GM12878 (cell line): ENCODE results near the gene SERHL2. TPM values are rescaled to one million over a fixed set of nuclear protein-coding genes. Genes with fewer than 3 reads are reported as not detected.

Source experiments
- ATAC-seq: fragments of 200-7000 bp; cut with Tn5 transposase; 3 replicates; pipeline ENCODE4 v1.9.1; 2020; ENCODE audit warnings: mild to moderate bottlenecking, moderate library complexity
- BruUV-seq: library from RNA; stranded (reverse); fragments of 400-500 nt; replicated peaks from 2 replicates; lab custom pipeline; 2021; lab: Mats Ljungman, UMichigan
- CTCF ChIA-PET: fragments of 300-600 bp; sonication (Branson Sonifier 250); formaldehyde crosslinking; extraction: SDS; loops from one replicate; lab custom pipeline; 2021; ENCODE audit warnings: inconsistent platforms; lab: Yijun Ruan, JAX
- POLR2A ChIA-PET: fragments of 350-600 bp; formaldehyde crosslinking; extraction: SDS; loops from one replicate; lab custom pipeline; 2021; ENCODE audit warnings: inconsistent platforms; lab: Charles Lee
- RAD21 ChIA-PET: fragments of 300-600 bp; sonication (Branson Sonifier 250); formaldehyde crosslinking; loops from one replicate; lab custom pipeline; 2023; ENCODE audit warnings: antibody characterized with exemption; ENCODE audit not compliant: unreplicated experiment; lab: Charles Lee
- SMC1A ChIA-PET: fragments of 300-600 bp; sonication (Branson Sonifier 250); formaldehyde crosslinking; loops from one replicate; lab custom pipeline; 2023; ENCODE audit not compliant: unreplicated experiment, uncharacterized antibody; lab: Charles Lee
- DNase-seq: peaks from one replicate; pipeline ENCODE4 v3.0.0-alpha.2; 2011; ENCODE audit warnings: low read depth, low spot score
- FAIRE-seq: peaks from 3 replicates; lab custom pipeline; 2011; peaks lifted over from hg19 to GRCh38; lab: Jason Lieb, UNC
- H2AFZ ChIP-seq: 2 replicates; pipeline ENCODE4 v1.6.0; 2011; ENCODE audit warnings: low read depth, low read length, control low read depth; ENCODE audit not compliant: control insufficient read depth
- H3K27ac ChIP-seq: 2 replicates; pipeline ENCODE4 v1.5.1; 2011; ENCODE audit warnings: control low read depth; ENCODE audit not compliant: control insufficient read depth, insufficient read depth
- H3K27me3 ChIP-seq, 2 experiments: replicated peaks in 1 of 2; 2 replicates each; pipeline versions ENCODE4 v1.6.0 to v1.6.1; 2011; ENCODE audit warnings: low read length in 1 of 2; ENCODE audit not compliant: control insufficient read depth in 2 of 2, insufficient read depth in 2 of 2
- H3K36me3 ChIP-seq, 2 experiments: 2 replicates each; pipeline ENCODE4 v1.5.1; 2011; ENCODE audit warnings: low read length in 1 of 2; ENCODE audit not compliant: control insufficient read depth in 2 of 2, insufficient read depth in 2 of 2
- H3K4me1 ChIP-seq: 2 replicates; pipeline ENCODE4 v1.6.1; 2011; ENCODE audit warnings: mild to moderate bottlenecking, low read length, moderate library complexity, mixed read lengths; ENCODE audit not compliant: control insufficient read depth, insufficient read depth
- H3K4me2 ChIP-seq: 2 replicates; pipeline ENCODE4 v1.6.0; 2011; ENCODE audit warnings: control low read depth; ENCODE audit not compliant: control insufficient read depth, insufficient read depth
- H3K4me3 ChIP-seq: fragments of 200-600 bp; sonication (generic); 2 replicates; pipeline ENCODE4 v1.5.1; 2016
- H3K79me2 ChIP-seq: 2 replicates; pipeline ENCODE4 v1.6.0; 2011; ENCODE audit warnings: low read length; ENCODE audit not compliant: control insufficient read depth, insufficient read depth
- H3K9ac ChIP-seq: 2 replicates; pipeline ENCODE4 v1.8.0; 2011; ENCODE audit warnings: low read length, control low read depth, mixed read lengths; ENCODE audit not compliant: control insufficient read depth, insufficient read depth
- H3K9me3 ChIP-seq: replicated peaks from 3 replicates; pipeline ENCODE4 v1.5.1; 2011; ENCODE audit warnings: mild to moderate bottlenecking, low read length; ENCODE audit not compliant: control insufficient read depth, insufficient read depth
- H4K20me1 ChIP-seq: 2 replicates; pipeline ENCODE4 v1.6.0; 2011; ENCODE audit not compliant: control insufficient read depth, insufficient read depth
- CBFB ChIP-seq: IDR thresholded peaks from 2 replicates; pipeline ENCODE4 v1.6.1; 2016; ENCODE audit warnings: antibody characterized with exemption, low read depth
- HDAC2 ChIP-seq: fragments of 200-600 bp; sonication (generic); IDR thresholded peaks from 2 replicates; pipeline ENCODE4 v1.6.1; 2017
- MTA2 ChIP-seq: fragments of 450-650 bp; IDR thresholded peaks from 2 replicates; pipeline ENCODE4 v1.6.1; 2016; ENCODE audit warnings: low read depth, mild to moderate bottlenecking, moderate library complexity
- RFX5 ChIP-seq: IDR thresholded peaks from 2 replicates; pipeline ENCODE4 v1.6.1; 2011; ENCODE audit warnings: low read depth, low read length, improper control_type of control experiment
- WGBS: methylation state at CpG from one replicate; pipeline ENCODE4 v1.1.6; 2016; ENCODE audit warnings: low lambda C conversion rate; ENCODE audit not compliant: insufficient replicate concordance, insufficient coverage; ENCODE audit errors: missing lambda C conversion rate; 5-methylcytosine and 5-hydroxymethylcytosine counted together
- in situ Hi-C: fragments of 300-500 bp; cut with MboI; formaldehyde crosslinking; loops from 9 replicates; pipeline ENCODE4 v1.14.3; 2018; ENCODE audit warnings: mixed read lengths
- intact Hi-C: fragments of 100-400 bp; cut with micrococcal nuclease; formaldehyde crosslinking; loops from one replicate; pipeline ENCODE4 v1.14.2; 2022; ENCODE audit not compliant: unreplicated experiment
- polyA plus RNA-seq, 11 experiments: library from polyadenylated mRNA; depleted of rRNA in 4 of 11; unstranded in 6 of 11; stranded (reverse) in 5 of 11; fragments of >200 nt; fragmentation: Nextera tagmentation in 4 of 11; fragmentation: Illumina TruSeq in 1 of 11; extraction: Ambion mirVana in 4 of 11; extraction: Trizol in 1 of 11; gene quantifications; 1 replicate in 1 of 11; 2 replicates in 10 of 11; pipeline versions ENCODE4 v1.2.1 to v1.2.3, GENCODE V29; 2011 to 2016; ENCODE audit warnings: inconsistent platforms in 2 of 11, missing spikeins in 2 of 11, low read depth in 1 of 11
- total RNA-seq, 4 experiments: library from RNA; depleted of rRNA in 3 of 4; stranded (reverse); fragments of >200 nt in 3 of 4; fragmentation: Illumina TruSeq in 1 of 4; extraction: Trizol in 1 of 4; gene quantifications; 2 replicates each; pipeline versions ENCODE4 v1.2.1 to v1.2.3, GENCODE V29; 2013 to 2021
- TF ChIP-seq, protein P1 (sequence below): fragments of 450-650 bp; IDR thresholded peaks from 2 replicates; pipeline ENCODE4 v1.6.1; 2016; ENCODE audit warnings: mild to moderate bottlenecking

SERHL2 gene
- total and polyA plus RNA-seq, 10 of the 15 experiments (the other 5 are each of a cell fraction or from before 2014, with no cell fraction given), result 0.63 to 2.0 (median 1.2) TPM

DNA sequence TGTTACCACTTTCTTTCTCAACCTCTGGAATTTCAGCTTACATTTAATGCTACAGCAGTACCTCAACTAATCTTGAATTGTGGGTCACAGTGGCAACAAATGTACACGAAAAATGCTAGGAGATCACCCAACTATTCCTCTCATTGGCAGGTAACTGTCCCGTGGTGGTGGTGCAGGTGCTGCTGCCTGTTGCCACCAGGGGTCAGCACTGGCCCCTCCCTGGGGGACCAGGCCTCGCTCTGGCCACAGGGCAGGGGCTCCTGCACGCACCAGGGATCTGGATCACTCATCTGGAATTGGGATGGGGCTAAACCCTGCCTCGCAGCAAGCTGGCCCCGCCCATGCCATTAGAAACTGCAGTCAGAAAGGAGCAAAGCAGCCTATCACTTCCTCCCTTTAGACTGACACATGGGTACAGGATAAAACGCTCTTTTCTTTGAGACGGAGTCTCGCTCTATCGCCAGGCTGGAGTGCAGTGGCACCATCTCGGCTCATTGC is 67.8 kb downstream of the SERHL2 start (continued):
- no peak for TF ChIP-seq CBFB
- TF ChIP-seq, protein P1, sequence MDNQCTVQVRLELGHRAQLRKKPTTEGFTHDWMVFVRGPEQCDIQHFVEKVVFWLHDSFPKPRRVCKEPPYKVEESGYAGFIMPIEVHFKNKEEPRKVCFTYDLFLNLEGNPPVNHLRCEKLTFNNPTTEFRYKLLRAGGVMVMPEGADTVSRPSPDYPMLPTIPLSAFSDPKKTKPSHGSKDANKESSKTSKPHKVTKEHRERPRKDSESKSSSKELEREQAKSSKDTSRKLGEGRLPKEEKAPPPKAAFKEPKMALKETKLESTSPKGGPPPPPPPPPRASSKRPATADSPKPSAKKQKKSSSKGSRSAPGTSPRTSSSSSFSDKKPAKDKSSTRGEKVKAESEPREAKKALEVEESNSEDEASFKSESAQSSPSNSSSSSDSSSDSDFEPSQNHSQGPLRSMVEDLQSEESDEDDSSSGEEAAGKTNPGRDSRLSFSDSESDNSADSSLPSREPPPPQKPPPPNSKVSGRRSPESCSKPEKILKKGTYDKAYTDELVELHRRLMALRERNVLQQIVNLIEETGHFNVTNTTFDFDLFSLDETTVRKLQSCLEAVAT, result 0 out of 2 replicates have a peak, but pooled peaks have one; percentile 38

GRCh38 chr22:42622061-42622710 is 68.4 kb downstream of the SERHL2 start:
- Histone ChIP-seq H3K4me2 (no peak overlapping the region), H3K36me3 (peaks cover 8 to 14% of the 10 kb centered on the region in 2 experiments; a peak in 3 of 4 replicates), H3K27me3 (no peaks in the 10 kb centered on the region), H4K20me1 (no peaks in the 10 kb centered on the region; the same call in 1 of the 2 replicates), H3K4me1 (peaks cover 8% of the 10 kb centered on the region), H3K9me3 (no peaks in the 10 kb centered on the region), H2AFZ (no peak overlapping the region), H3K27ac (no peak overlapping the region), H3K79me2 (no peaks in the 10 kb centered on the region), H3K4me3 (no peak overlapping the region), H3K9ac (no peak overlapping the region)
- in situ Hi-C loops, result no loop called here
- ATAC-seq (no peak), FAIRE-seq (no peak), DNase-seq (no peak)
- CTCF ChIA-PET, result interaction anchor here (0.5 to 4.1 kb wide), 20 partner anchors 10 to 647 kb away, joined by 3 to 18 read pairs (median 5); partner anchors contain the start of gene CYB5R3
- RAD21 ChIA-PET, result interaction anchor here (1.1 to 3.8 kb wide), 4 partner anchors 21 to 245 kb away, joined by 3 to 19 read pairs (median 6); no protein-coding TSS in a partner anchor
- SMC1A ChIA-PET, result interaction anchor here (1.1 to 4.0 kb wide), 8 partner anchors 11 to 411 kb away, joined by 3 to 15 read pairs (median 4); no protein-coding TSS in a partner anchor
- POLR2A ChIA-PET, result interaction anchor here (1.1 to 1.4 kb wide), 2 partner anchors 27 to 34 kb away, joined by 3 to 4 read pairs; partner anchors contain the start of gene CYB5R3
- no TSS peak for BruUV-seq
- intact Hi-C loops, result no loop called here
- WGBS, result 95% methylated on average over 20 of the region's 20 CpGs
- TF ChIP-seq, protein P1, result 0 out of 2 replicates have a peak, but pooled peaks have one; percentile 2
- TF ChIP-seq HDAC2, result no peak
- no peak for TF ChIP-seq MTA2
- no peak for TF ChIP-seq RFX5
